Adrenal gland (tissue), 12 donors: Measurements from ENCODE around the gene GNPAT. TPM values are rescaled to one million over a fixed set of nuclear protein-coding genes. Genes with fewer than 3 reads are reported as not detected.

Experiments used
- DNase-seq, 7 donors: peaks; one replicate each; pipeline ENCODE4 v3.0.0-alpha.2; 2019 to 2020
- H3K27ac ChIP-seq, 5 donors: fragments of 200-600 bp; sonication (generic) in 4 of 5; 1 replicate in 3 of 5; 2 replicates in 2 of 5; pipeline versions ENCODE4 v1.5.1 to v1.8.0; 2016 to 2020; ENCODE audit warnings: mild to moderate bottlenecking in 1 of 5
- H3K27me3 ChIP-seq: fragments of 200-600 bp; 2 replicates; pipeline ENCODE4 v1.8.0; 2021
- H3K36me3 ChIP-seq, 2 donors: fragments of 200-600 bp; replicated peaks in 1 of 2; 1 replicate in 1 of 2; 2 replicates in 1 of 2; pipeline versions ENCODE4 v1.5.1 to v1.8.0; 2018 to 2022
- H3K4me1 ChIP-seq, 2 donors: fragments of 200-600 bp; replicated peaks in 1 of 2; 1 replicate in 1 of 2; 2 replicates in 1 of 2; pipeline versions ENCODE4 v1.5.1 to v1.8.0; 2018 to 2021
- H3K4me3 ChIP-seq, 4 donors: fragments of 200-600 bp; sonication (generic) in 3 of 4; one replicate each; pipeline ENCODE4 v1.5.1; 2016 to 2018
- H3K9me3 ChIP-seq, 3 donors: fragments of 200-600 bp; sonication (generic) in 1 of 3; replicated peaks in 1 of 3; 1 replicate in 2 of 3; 2 replicates in 1 of 3; pipeline versions ENCODE4 v1.5.1 to v1.8.0; 2016 to 2021
- POLR2A ChIP-seq, 2 donors: fragments of 450-650 bp; IDR thresholded peaks; one replicate each; pipeline ENCODE4 v1.6.1; 2017; ENCODE audit warnings: antibody characterized with exemption in 2 of 2, mild to moderate bottlenecking in 2 of 2, moderate library complexity in 1 of 2
- WGBS, 4 donors: extraction: QIAGEN DNeasy Blood & Tissue Kit in 2 of 4; methylation state at CpG; one replicate each; pipeline versions ENCODE4 v1.1.5 to v1.1.7; 2013 to 2017; 5-methylcytosine and 5-hydroxymethylcytosine counted together
- intact Hi-C, 2 donors: fragments of 100-400 bp; cut with DNase I; formaldehyde crosslinking; loops; one replicate each; pipeline versions ENCODE4 v1.14.1 to v1.15.0; 2022 to 2023
- polyA plus RNA-seq, 3 donors: library from polyadenylated mRNA; stranded (reverse); fragments of 200-250 nt in 2 of 3; fragments of 350-450 nt in 1 of 3; fragmentation: Illumina TruSeq in 1 of 3; extraction: RNeasy Lipid Tissue Mini Kit (QIAGEN cat#74804) in 1 of 3; gene quantifications; one replicate each; pipeline ENCODE4 v1.2.3, GENCODE V29; 2013 to 2014
- total RNA-seq, 9 donors: library from RNA; depleted of rRNA in 4 of 9; stranded (reverse); fragments of >200 nt in 4 of 9; fragments of 120-200 nt in 1 of 9; fragmentation: NEBNext Ultra II Directional in 1 of 9; extraction: Animal tissue kit (Norgen Biotek cat#: 25700) in 1 of 9; gene quantifications; one replicate each; pipeline versions ENCODE4 v1.1.0 to v1.2.4, GENCODE V29; 2013 to 2023
- TF ChIP-seq, protein P1 (sequence below), 6 experiments: fragments of 450-650 bp in 4 of 6; fragments of 200-600 bp in 2 of 6; sonication (generic) in 1 of 6; IDR thresholded peaks; 1 replicate in 5 of 6; 2 replicates in 1 of 6; pipeline versions ENCODE4 v1.5.1 to v1.8.0; 2016 to 2021; ENCODE audit warnings: antibody characterized with exemption in 6 of 6, mild to moderate bottlenecking in 2 of 6, moderate library complexity in 1 of 6
- donor health status: healthy with polysubstance abuse.
- donor health status: Bipolar disorder and iron deficiency.
- donor health status: DM: yes; HTN: yes; CAD: no.
- donor health status: DM: no; HTN: no; CAD: no.
- donor health status: DM: no; HTN: no; CAD: no.
- donor health status: DM: yes; HTN: yes; CAD: no.

GNPAT gene
- total and polyA plus RNA-seq, 12 donors: 27.0 to 91.9 (median 49.7) TPM

DNA sequence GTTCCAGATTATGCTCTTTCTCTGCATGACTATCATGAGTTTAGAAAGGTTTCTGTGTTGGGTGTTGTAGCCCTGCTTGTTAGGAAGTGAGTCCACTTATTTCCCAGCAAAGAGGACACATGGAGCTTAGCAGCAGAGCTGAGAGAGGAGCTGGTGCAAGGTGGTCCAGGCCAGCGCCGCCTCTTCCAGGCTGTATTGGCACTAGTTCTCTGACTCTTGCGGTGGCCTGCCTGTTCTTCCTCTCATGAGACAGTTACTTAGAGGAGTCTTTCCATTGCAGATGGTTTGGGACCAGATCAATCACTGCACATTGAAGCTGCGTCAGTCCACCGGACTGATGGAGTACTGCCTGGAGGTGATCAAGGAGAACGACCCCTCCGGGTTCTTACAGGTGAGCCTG, 41.1 kb upstream of the GNPAT start:
- no peak overlapping the region for H3K4me3 ChIP-seq
- intact Hi-C loops: no loop called here
- peaks cover 0 to 11% of the 10 kb centered on the region in 2 donors for H3K4me1 ChIP-seq
- H3K36me3 ChIP-seq: no peaks in the 10 kb centered on the region
- H3K27ac ChIP-seq: peak overlapping the region in 2 of 5 donors; percentile 2 to 16
- TF ChIP-seq, protein P1, sequence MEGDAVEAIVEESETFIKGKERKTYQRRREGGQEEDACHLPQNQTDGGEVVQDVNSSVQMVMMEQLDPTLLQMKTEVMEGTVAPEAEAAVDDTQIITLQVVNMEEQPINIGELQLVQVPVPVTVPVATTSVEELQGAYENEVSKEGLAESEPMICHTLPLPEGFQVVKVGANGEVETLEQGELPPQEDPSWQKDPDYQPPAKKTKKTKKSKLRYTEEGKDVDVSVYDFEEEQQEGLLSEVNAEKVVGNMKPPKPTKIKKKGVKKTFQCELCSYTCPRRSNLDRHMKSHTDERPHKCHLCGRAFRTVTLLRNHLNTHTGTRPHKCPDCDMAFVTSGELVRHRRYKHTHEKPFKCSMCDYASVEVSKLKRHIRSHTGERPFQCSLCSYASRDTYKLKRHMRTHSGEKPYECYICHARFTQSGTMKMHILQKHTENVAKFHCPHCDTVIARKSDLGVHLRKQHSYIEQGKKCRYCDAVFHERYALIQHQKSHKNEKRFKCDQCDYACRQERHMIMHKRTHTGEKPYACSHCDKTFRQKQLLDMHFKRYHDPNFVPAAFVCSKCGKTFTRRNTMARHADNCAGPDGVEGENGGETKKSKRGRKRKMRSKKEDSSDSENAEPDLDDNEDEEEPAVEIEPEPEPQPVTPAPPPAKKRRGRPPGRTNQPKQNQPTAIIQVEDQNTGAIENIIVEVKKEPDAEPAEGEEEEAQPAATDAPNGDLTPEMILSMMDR (IDR thresholded peaks at IDR 0.05): no peak
- no peak for TF ChIP-seq POLR2A (IDR thresholded peaks at IDR 0.05)
- DNase-seq: no peak
- H3K27me3 ChIP-seq: no peaks in the 10 kb centered on the region
- no peaks in the 10 kb centered on the region for H3K9me3 ChIP-seq
- 97 to 100% (median 98%) methylated on average over 7 of the region's 7 CpGs for WGBS, 4 donors

DNA sequence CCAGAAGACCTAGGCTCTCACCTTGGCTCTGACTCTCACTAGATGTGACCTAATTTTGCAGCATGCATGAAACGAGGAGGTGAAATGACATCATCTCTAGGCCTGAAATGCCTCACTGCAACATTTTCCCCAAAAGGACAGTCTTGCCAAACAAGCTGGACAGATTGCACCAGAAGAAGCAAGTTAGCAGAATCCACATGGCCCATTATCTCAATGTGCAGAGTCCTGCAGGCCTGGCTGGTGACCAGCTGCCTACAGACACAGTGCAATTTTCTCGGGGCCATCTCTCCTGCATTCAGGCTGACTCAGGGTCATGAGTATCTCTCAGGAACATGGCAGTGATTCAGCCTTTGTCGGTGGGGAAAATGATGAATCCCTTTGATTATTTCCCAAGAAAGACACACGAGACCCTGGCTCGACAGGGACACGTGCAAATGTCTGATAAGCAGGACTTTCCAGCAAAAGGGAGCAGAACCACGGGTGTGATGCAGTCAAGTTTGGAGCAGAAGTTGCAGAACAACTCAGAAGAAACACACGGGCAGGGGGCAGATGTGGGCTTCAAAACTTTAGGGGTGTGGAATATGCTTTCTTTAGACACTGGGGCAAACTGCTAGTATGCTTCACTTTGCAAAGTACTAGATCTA, 40.5 kb upstream of the GNPAT start:
- WGBS, 4 donors: 25 to 45% (median 34%) methylated on average over 6 to 8 of the region's 8 CpGs
- Histone ChIP-seq H3K27me3 (no peaks in the 10 kb centered on the region), H3K9me3 (no peaks in the 10 kb centered on the region), H3K27ac (peak overlapping the region in 2 of 5 donors; percentile 2 to 16), H3K4me1 (peaks cover 0 to 11% of the 10 kb centered on the region in 2 donors), H3K4me3 (no peak overlapping the region), H3K36me3 (no peaks in the 10 kb centered on the region)
- intact Hi-C loops: no loop called here
- TF ChIP-seq, protein P1 (IDR thresholded peaks at IDR 0.05): no peak
- no peak for TF ChIP-seq POLR2A (IDR thresholded peaks at IDR 0.05)
- DNase-seq: peak; percentile 53 to 87 (median 83)

DNA sequence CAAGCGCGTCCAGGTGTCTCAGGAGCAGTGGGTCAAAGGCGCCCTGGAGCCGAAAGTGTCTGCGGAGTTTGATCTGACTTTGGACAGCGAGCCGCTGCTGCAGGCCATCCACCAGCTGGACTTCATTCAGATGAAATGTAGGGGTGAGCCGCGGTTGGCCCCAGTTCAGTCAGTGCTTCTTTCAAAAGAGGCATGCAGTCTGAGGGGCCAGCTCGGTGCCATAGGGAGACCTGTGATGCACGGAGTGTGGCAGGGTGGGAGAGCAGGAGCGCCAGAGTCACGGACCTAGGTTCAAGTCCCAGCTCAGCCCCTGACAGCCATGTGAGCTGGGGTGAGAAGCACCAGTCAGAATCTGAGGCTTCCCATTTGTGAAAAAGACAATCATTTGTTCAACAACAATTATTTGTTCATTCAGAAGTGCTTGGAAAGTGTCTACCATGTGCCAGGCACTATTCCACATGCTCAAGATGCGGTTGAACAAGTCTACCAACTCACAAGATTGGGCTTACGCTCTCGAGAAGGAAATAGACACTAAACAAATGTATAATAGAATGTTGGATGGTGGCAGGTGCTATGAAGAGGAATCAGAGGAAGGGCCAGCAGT, 39.5 kb upstream of the GNPAT start:
- H3K36me3 ChIP-seq: no peaks in the 10 kb centered on the region
- peaks cover 0 to 11% of the 10 kb centered on the region in 2 donors for H3K4me1 ChIP-seq
- intact Hi-C loops: no loop called here
- H3K27ac ChIP-seq: no peak overlapping the region
- TF ChIP-seq, protein P1 (IDR thresholded peaks at IDR 0.05): no peak
- no peak for TF ChIP-seq POLR2A (IDR thresholded peaks at IDR 0.05)
- H3K27me3 ChIP-seq: no peaks in the 10 kb centered on the region
- no peaks in the 10 kb centered on the region for H3K9me3 ChIP-seq
- 84 to 89% (median 87%) methylated on average over 11 to 16 of the region's 16 CpGs for WGBS, 4 donors
- DNase-seq: no peak
- no peak overlapping the region for H3K4me3 ChIP-seq

DNA sequence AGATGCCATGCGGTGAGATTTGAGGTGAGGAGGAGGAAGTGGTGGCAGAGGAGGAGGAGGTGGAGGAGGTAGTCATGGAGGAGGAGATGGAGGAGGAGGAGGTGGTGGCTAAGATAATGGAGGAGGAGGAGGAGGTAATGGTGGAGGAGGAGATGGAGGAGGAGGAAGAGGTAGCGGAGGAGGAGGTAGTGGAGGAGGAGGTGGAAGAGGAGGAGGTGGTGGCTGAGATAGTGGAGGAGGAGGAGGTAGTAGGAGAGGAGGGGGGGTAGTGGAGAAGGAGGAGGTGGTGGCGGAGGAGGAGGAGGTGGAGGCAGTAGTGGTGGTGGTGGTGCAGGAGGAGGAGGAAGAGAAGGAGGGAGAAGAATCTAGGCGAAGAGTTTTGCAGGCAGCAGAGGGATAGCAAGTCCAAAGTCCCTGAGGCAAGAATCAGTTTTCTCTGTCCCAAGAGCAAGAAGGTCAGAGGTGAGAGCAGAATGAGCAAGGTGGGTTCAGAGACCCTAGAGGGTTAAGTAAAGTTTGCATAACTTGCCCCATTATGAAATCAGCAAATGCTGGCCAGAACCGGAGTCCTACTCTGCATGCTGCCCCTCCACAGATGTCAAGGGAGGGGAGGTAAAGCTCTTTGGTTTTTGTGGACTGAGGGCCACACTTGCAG, 38.9 kb upstream of the GNPAT start:
- 74 to 82% (median 77%) methylated on average over 5 of the region's 5 CpGs for WGBS, 4 donors
- Histone ChIP-seq H3K4me1 (peaks cover 0 to 11% of the 10 kb centered on the region in 2 donors), H3K27me3 (no peaks in the 10 kb centered on the region), H3K27ac (no peak overlapping the region), H3K36me3 (no peaks in the 10 kb centered on the region), H3K4me3 (no peak overlapping the region), H3K9me3 (no peaks in the 10 kb centered on the region)
- intact Hi-C loops: no loop called here
- TF ChIP-seq, protein P1 (IDR thresholded peaks at IDR 0.05): no peak
- no peak for TF ChIP-seq POLR2A (IDR thresholded peaks at IDR 0.05)
- no peak for DNase-seq
